ENCODE measurements around the gene KRT36. TPM values are rescaled to one million over a fixed set of nuclear protein-coding genes. Genes with fewer than 3 reads are reported as not detected.

The KRT36 gene
- total and polyA plus RNA-seq, 2 of the 8 experiments (the other 6 are each of a cell fraction or from before 2014, with no cell fraction given) = not detected

- TF ChIP-seq CTCF (IDR thresholded peaks at IDR 0.05; ENCODE audit: control extremely low read depth in 1 of 3, insufficient read depth in 1 of 3, low read depth in 1 of 3, low read length in 3 of 3) (no peak), TAF7 (optimal IDR thresholded peaks at IDR 0.05; ENCODE audit: borderline replicate concordance, low read depth, low read length) (no peak), ZNF274 (IDR thresholded peaks at IDR 0.05; ENCODE audit: borderline replicate concordance, extremely low read depth, low read length) (no peak), KDM4A (IDR thresholded peaks at IDR 0.05; ENCODE audit: low read depth, low read length, severe bottlenecking) (no peak), CHD1 (IDR thresholded peaks at IDR 0.05; ENCODE audit: low read depth, low read length) (no peak)
Observed at GRCh38 chr17:41494524-41494923, 4.8 kb upstream of the KRT36 start (continued).
